K562 (cell line): ENCODE measurements around the gene CIAO3. TPM values are rescaled to one million over a fixed set of nuclear protein-coding genes. Genes with fewer than 3 reads are reported as not detected.
A peak's percentile ranks its signal among the peaks of the same experiment; 100 is the strongest.

Source experiments
- BHLHE40 ChIP-seq: IDR thresholded peaks from 2 replicates; pipeline ENCODE4 v1.6.1; 2011; ENCODE audit warnings: low read length, improper control_type of control experiment
- CBX1 ChIP-seq: sonication (generic); IDR thresholded peaks from 2 replicates; pipeline ENCODE4 v1.6.1; 2016; ENCODE audit warnings: antibody characterized with exemption, low read depth, mild to moderate bottlenecking
- CREB1 ChIP-seq, 2 experiments: sonication (generic) in 1 of 2; formaldehyde crosslinking in 1 of 2; IDR thresholded peaks; 2 replicates each; pipeline versions ENCODE4 v1.6.1 to v1.8.0; 2012 to 2022; ENCODE audit warnings: inconsistent platforms in 1 of 2, mild to moderate bottlenecking in 1 of 2, missing genetic modification reagents in 1 of 2, moderate library complexity in 1 of 2
- CREBBP ChIP-seq: IDR thresholded peaks from one replicate; pipeline ENCODE4 v1.6.1; 2012; ENCODE audit warnings: low read depth, mild to moderate bottlenecking, control low read depth, inconsistent platforms, low read length
- ELF2 ChIP-seq: fragments of 250-450 bp; sonication (Bioruptor Pico); IDR thresholded peaks from 2 replicates; pipeline ENCODE4 v1.5.0; 2021; ENCODE audit warnings: mild to moderate bottlenecking
- GATAD2B ChIP-seq: fragments of 450-650 bp; IDR thresholded peaks from 2 replicates; pipeline ENCODE4 v1.6.1; 2017; ENCODE audit warnings: mild to moderate bottlenecking, borderline replicate concordance
- HDAC1 ChIP-seq, 2 experiments: fragments of 450-650 bp; IDR thresholded peaks; 2 replicates each; pipeline ENCODE4 v1.6.1; 2016 to 2017; ENCODE audit warnings: inconsistent platforms in 1 of 2, mild to moderate bottlenecking in 1 of 2, moderate library complexity in 1 of 2
- ID3 ChIP-seq, 2 experiments: fragments of 250-450 bp in 1 of 2; fragments of 450-650 bp in 1 of 2; sonication (Bioruptor Pico) in 1 of 2; IDR thresholded peaks; 2 replicates each; pipeline versions ENCODE4 v1.6.1 to v1.8.0; 2016 to 2021; ENCODE audit warnings: mild to moderate bottlenecking in 2 of 2, moderate library complexity in 2 of 2, missing compliant biosample characterization in 1 of 2, missing genetic modification characterization in 1 of 2
- JUND ChIP-seq, 2 experiments: IDR thresholded peaks; 2 replicates in 1 of 2; 3 replicates in 1 of 2; pipeline ENCODE4 v1.6.1; 2011; ENCODE audit warnings: borderline replicate concordance in 2 of 2, low read depth in 2 of 2, low read length in 2 of 2, improper control_type of control experiment in 1 of 2, missing biosample characterization in 1 of 2, missing genetic modification characterization in 1 of 2, missing genetic modification reagents in 1 of 2
- KAT7 ChIP-seq: sonication (generic); formaldehyde crosslinking; IDR thresholded peaks from 2 replicates; pipeline ENCODE4 v1.8.0; 2022; ENCODE audit warnings: missing genetic modification reagents, mild to moderate bottlenecking, borderline replicate concordance
- NR1H2 ChIP-seq: sonication (generic); formaldehyde crosslinking; IDR thresholded peaks from 2 replicates; pipeline ENCODE4 v1.4.0; 2020; ENCODE audit warnings: mild to moderate bottlenecking, missing genetic modification reagents
- PCBP1 ChIP-seq: fragments of 200-400 bp; formaldehyde crosslinking; IDR thresholded peaks from 2 replicates; pipeline ENCODE4 v1.6.1; 2018; ENCODE audit warnings: mild to moderate bottlenecking, low read depth, low read length; ENCODE audit not compliant: poor library complexity, severe bottlenecking
- PRDM10 ChIP-seq: fragments of 450-650 bp; IDR thresholded peaks from 2 replicates; pipeline ENCODE4 v1.6.1; 2018; ENCODE audit not compliant: partially characterized antibody
- RB1 ChIP-seq: fragments of 450-650 bp; IDR thresholded peaks from 2 replicates; pipeline ENCODE4 v1.6.1; 2017; ENCODE audit warnings: low read depth, mild to moderate bottlenecking
- SIX5 ChIP-seq, 2 experiments: IDR thresholded peaks; 2 replicates each; pipeline ENCODE4 v1.6.1; 2011; ENCODE audit warnings: low read length in 2 of 2, borderline replicate concordance in 1 of 2, low read depth in 1 of 2, mild to moderate bottlenecking in 1 of 2, moderate library complexity in 1 of 2; ENCODE audit not compliant: insufficient read depth in 1 of 2
- TEAD2 ChIP-seq: fragments of 450-650 bp; IDR thresholded peaks from 2 replicates; pipeline ENCODE4 v1.6.1; 2016; ENCODE audit warnings: missing genetic modification characterization, control low read depth, missing compliant biosample characterization
- THAP12 ChIP-seq: fragments of 250-450 bp; sonication (Bioruptor Pico); IDR thresholded peaks from 2 replicates; pipeline ENCODE4 v1.9.0; 2021; ENCODE audit warnings: mild to moderate bottlenecking, inconsistent platforms
- ZKSCAN8 ChIP-seq: fragments of 200-800 bp; sonication (Bioruptor generic); IDR thresholded peaks from 2 replicates; pipeline ENCODE4 v1.6.1; 2016; ENCODE audit warnings: missing genetic modification characterization, missing compliant biosample characterization
- ZNF133 ChIP-seq: fragments of 250-450 bp; sonication (Bioruptor Pico); IDR thresholded peaks from 2 replicates; pipeline ENCODE4 v1.4.0; 2020; ENCODE audit warnings: mild to moderate bottlenecking
- ZNF766 ChIP-seq: fragments of 200-800 bp; sonication (Bioruptor generic); conservative IDR thresholded peaks from 2 replicates; pipeline ENCODE4 v1.6.1; 2016; ENCODE audit warnings: missing genetic modification characterization, missing compliant biosample characterization
- polyA plus RNA-seq, 8 experiments: library from polyadenylated mRNA; depleted of rRNA in 4 of 8; stranded (reverse) in 5 of 8; unstranded in 3 of 8; fragments of >200 nt; fragmentation: Nextera tagmentation in 2 of 8; fragmentation: Illumina TruSeq in 1 of 8; extraction: Ambion mirVana in 2 of 8; extraction: Trizol in 1 of 8; gene quantifications; 2 replicates each; pipeline versions ENCODE4 v1.2.1 to v1.2.3, GENCODE V29; 2011 to 2014; ENCODE audit warnings: inconsistent platforms in 1 of 8, missing spikeins in 1 of 8
- total RNA-seq, 7 experiments: library from RNA; depleted of rRNA in 6 of 7; stranded (reverse); fragments of >200 nt in 6 of 7; fragmentation: Illumina TruSeq in 2 of 7; extraction: Trizol in 2 of 7; gene quantifications; 2 replicates each; pipeline versions ENCODE4 v1.2.1 to v1.2.3, GENCODE V29; 2011 to 2021; ENCODE audit warnings: low replicate concordance in 1 of 7

Gene CIAO3
- total and polyA plus RNA-seq, 9 of the 15 experiments (the other 6 are each of a cell fraction or from before 2014, with no cell fraction given), result 2.2 to 35.6 (median 18.7) TPM

GRCh38 chr16:728131-728889 is 12.5 kb downstream of the CIAO3 start (continued):
- TF ChIP-seq JUND (IDR thresholded peaks at IDR 0.05; ENCODE audit: borderline replicate concordance, low read depth, low read length), result no peak
- TF ChIP-seq JUND (tag; IDR thresholded peaks at IDR 0.05; ENCODE audit: borderline replicate concordance, low read depth, low read length), result no peak
- TF ChIP-seq CREBBP, result no peak
- peak; percentile 74 for TF ChIP-seq BHLHE40
- peak; percentile 49 for TF ChIP-seq PCBP1
- no peak for TF ChIP-seq GATAD2B
- no peak for TF ChIP-seq SIX5 (IDR thresholded peaks at IDR 0.05; ENCODE audit: borderline replicate concordance in 1 of 2, insufficient read depth in 1 of 2, low read depth in 1 of 2, low read length in 2 of 2)
- no peak for TF ChIP-seq ZNF133
- TF ChIP-seq CBX1, result no peak
- TF ChIP-seq CREB1 (IDR thresholded peaks at IDR 0.05), result peak; percentile 25; the same call in 1 of the 2 replicates
- no peak; the same call in 1 of the 2 replicates for TF ChIP-seq CREB1 (CRISPR knock-in tag; IDR thresholded peaks at IDR 0.05)
- peak; percentile 81 for TF ChIP-seq PRDM10
- TF ChIP-seq ID3 (CRISPR knock-in tag; IDR thresholded peaks at IDR 0.05), result no peak
- no peak for TF ChIP-seq ID3 (tag; IDR thresholded peaks at IDR 0.05)
- peak; percentile 58; the same call in 1 of the 2 replicates for TF ChIP-seq ELF2
- TF ChIP-seq KAT7 (CRISPR knock-in tag), result peak; percentile 57; the same call in 1 of the 2 replicates
- no peak for TF ChIP-seq ZKSCAN8
- no peak for TF ChIP-seq TEAD2
- peak in 1 of 2 experiments; percentile 40; a peak in 2 of 4 replicates for TF ChIP-seq HDAC1 (IDR thresholded peaks at IDR 0.05)
- TF ChIP-seq THAP12 (CRISPR knock-in tag), result 0 out of 2 replicates have a peak, but pooled peaks have one; percentile 27
- TF ChIP-seq NR1H2, result no peak
- peak; percentile 35; the same call in 1 of the 2 replicates for TF ChIP-seq RB1
- TF ChIP-seq ZNF766, result no peak
